GM12878 (cell line): ENCODE measurements around the gene MYO16. TPM values are rescaled to one million over a fixed set of nuclear protein-coding genes. Genes with fewer than 3 reads are reported as not detected.

Experiments used
- CREM ChIP-seq: IDR thresholded peaks from 2 replicates; pipeline ENCODE4 v1.6.1; 2014; ENCODE audit warnings: antibody characterized with exemption, low read depth
- IKZF2 ChIP-seq, 2 experiments: fragments of 450-650 bp; IDR thresholded peaks; 2 replicates each; pipeline ENCODE4 v1.6.1; 2017; ENCODE audit warnings: mild to moderate bottlenecking in 2 of 2, moderate library complexity in 2 of 2
- polyA plus RNA-seq, 11 experiments: library from polyadenylated mRNA; depleted of rRNA in 4 of 11; unstranded in 6 of 11; stranded (reverse) in 5 of 11; fragments of >200 nt; fragmentation: Nextera tagmentation in 4 of 11; fragmentation: Illumina TruSeq in 1 of 11; extraction: Ambion mirVana in 4 of 11; extraction: Trizol in 1 of 11; gene quantifications; 1 replicate in 1 of 11; 2 replicates in 10 of 11; pipeline versions ENCODE4 v1.2.1 to v1.2.3, GENCODE V29; 2011 to 2016; ENCODE audit warnings: inconsistent platforms in 2 of 11, missing spikeins in 2 of 11, low read depth in 1 of 11
- total RNA-seq, 4 experiments: library from RNA; depleted of rRNA in 3 of 4; stranded (reverse); fragments of >200 nt in 3 of 4; fragmentation: Illumina TruSeq in 1 of 4; extraction: Trizol in 1 of 4; gene quantifications; 2 replicates each; pipeline versions ENCODE4 v1.2.1 to v1.2.3, GENCODE V29; 2013 to 2021
- TF ChIP-seq, protein P1 (sequence below): IDR thresholded peaks from 2 replicates; pipeline ENCODE4 v1.6.1; 2012; ENCODE audit warnings: improper control_type of control experiment, low read depth, low read length; ENCODE audit not compliant: insufficient replicate concordance
- TF ChIP-seq, protein P2 (sequence below): fragments of 450-650 bp; IDR thresholded peaks from 2 replicates; pipeline ENCODE4 v1.6.1; 2017; ENCODE audit warnings: mild to moderate bottlenecking, low read depth, inconsistent platforms; ENCODE audit not compliant: poor library complexity, severe bottlenecking
- TF ChIP-seq, protein P3 (sequence below): fragments of 450-650 bp; IDR thresholded peaks from 2 replicates; pipeline ENCODE4 v1.6.1; 2016; ENCODE audit warnings: mild to moderate bottlenecking

MYO16 gene
- total and polyA plus RNA-seq, 10 of the 15 experiments (the other 5 are each of a cell fraction or from before 2014, with no cell fraction given) = under 0.01 to 1.7 (median 0.05) TPM; not detected in 4

DNA sequence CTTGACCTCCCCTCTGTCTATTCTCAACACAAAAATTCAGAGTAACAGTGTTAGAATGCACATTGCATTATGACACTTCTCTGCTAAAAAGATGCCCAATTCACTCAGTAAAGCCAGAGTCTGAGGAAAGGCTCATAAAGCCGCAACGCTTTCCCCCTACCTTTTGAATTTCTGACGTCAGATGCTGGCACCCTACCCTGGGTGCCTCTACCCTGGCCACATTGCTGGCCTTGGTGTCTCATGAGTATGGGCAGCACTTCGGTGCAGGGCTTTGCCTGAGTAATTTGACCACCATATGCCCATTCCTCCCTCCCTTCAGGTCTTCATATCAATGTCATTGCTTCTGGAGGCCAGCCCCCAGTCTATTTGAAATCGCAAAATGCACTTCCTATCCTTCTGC, 229.3 kb downstream of the MYO16 start (continued):
- TF ChIP-seq, protein P1, sequence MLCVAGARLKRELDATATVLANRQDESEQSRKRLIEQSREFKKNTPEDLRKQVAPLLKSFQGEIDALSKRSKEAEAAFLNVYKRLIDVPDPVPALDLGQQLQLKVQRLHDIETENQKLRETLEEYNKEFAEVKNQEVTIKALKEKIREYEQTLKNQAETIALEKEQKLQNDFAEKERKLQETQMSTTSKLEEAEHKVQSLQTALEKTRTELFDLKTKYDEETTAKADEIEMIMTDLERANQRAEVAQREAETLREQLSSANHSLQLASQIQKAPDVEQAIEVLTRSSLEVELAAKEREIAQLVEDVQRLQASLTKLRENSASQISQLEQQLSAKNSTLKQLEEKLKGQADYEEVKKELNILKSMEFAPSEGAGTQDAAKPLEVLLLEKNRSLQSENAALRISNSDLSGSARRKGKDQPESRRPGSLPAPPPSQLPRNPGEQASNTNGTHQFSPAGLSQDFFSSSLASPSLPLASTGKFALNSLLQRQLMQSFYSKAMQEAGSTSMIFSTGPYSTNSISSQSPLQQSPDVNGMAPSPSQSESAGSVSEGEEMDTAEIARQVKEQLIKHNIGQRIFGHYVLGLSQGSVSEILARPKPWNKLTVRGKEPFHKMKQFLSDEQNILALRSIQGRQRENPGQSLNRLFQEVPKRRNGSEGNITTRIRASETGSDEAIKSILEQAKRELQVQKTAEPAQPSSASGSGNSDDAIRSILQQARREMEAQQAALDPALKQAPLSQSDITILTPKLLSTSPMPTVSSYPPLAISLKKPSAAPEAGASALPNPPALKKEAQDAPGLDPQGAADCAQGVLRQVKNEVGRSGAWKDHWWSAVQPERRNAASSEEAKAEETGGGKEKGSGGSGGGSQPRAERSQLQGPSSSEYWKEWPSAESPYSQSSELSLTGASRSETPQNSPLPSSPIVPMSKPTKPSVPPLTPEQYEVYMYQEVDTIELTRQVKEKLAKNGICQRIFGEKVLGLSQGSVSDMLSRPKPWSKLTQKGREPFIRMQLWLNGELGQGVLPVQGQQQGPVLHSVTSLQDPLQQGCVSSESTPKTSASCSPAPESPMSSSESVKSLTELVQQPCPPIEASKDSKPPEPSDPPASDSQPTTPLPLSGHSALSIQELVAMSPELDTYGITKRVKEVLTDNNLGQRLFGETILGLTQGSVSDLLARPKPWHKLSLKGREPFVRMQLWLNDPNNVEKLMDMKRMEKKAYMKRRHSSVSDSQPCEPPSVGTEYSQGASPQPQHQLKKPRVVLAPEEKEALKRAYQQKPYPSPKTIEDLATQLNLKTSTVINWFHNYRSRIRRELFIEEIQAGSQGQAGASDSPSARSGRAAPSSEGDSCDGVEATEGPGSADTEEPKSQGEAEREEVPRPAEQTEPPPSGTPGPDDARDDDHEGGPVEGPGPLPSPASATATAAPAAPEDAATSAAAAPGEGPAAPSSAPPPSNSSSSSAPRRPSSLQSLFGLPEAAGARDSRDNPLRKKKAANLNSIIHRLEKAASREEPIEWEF = no peak
- TF ChIP-seq IKZF2 (IDR thresholded peaks at IDR 0.05) (no peak), CREM (no peak)
- TF ChIP-seq, protein P2, sequence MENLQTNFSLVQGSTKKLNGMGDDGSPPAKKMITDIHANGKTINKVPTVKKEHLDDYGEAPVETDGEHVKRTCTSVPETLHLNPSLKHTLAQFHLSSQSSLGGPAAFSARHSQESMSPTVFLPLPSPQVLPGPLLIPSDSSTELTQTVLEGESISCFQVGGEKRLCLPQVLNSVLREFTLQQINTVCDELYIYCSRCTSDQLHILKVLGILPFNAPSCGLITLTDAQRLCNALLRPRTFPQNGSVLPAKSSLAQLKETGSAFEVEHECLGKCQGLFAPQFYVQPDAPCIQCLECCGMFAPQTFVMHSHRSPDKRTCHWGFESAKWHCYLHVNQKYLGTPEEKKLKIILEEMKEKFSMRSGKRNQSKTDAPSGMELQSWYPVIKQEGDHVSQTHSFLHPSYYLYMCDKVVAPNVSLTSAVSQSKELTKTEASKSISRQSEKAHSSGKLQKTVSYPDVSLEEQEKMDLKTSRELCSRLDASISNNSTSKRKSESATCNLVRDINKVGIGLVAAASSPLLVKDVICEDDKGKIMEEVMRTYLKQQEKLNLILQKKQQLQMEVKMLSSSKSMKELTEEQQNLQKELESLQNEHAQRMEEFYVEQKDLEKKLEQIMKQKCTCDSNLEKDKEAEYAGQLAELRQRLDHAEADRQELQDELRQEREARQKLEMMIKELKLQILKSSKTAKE = no peak
- TF ChIP-seq, protein P3, sequence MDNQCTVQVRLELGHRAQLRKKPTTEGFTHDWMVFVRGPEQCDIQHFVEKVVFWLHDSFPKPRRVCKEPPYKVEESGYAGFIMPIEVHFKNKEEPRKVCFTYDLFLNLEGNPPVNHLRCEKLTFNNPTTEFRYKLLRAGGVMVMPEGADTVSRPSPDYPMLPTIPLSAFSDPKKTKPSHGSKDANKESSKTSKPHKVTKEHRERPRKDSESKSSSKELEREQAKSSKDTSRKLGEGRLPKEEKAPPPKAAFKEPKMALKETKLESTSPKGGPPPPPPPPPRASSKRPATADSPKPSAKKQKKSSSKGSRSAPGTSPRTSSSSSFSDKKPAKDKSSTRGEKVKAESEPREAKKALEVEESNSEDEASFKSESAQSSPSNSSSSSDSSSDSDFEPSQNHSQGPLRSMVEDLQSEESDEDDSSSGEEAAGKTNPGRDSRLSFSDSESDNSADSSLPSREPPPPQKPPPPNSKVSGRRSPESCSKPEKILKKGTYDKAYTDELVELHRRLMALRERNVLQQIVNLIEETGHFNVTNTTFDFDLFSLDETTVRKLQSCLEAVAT = no peak
